H1 (cell line): ENCODE measurements around the gene SRGAP2C. TPM values are rescaled to one million over a fixed set of nuclear protein-coding genes. Genes with fewer than 3 reads are reported as not detected.
"Not testable (repeated sequence)": the region's sequence is repeated elsewhere in the genome, so short reads cannot be mapped to it uniquely, and the experiment has no call there.

Experiments used
- CTCF ChIA-PET: fragments of 300-600 bp; sonication (Branson Sonifier 250); formaldehyde crosslinking; loops from one replicate; lab custom pipeline; 2021; ENCODE audit not compliant: partially characterized antibody; lab: Charles Lee
- POLR2A ChIA-PET: fragments of 300-600 bp; sonication (Branson Sonifier 250); formaldehyde crosslinking; loops from one replicate; lab custom pipeline; 2021; ENCODE audit warnings: inconsistent platforms; ENCODE audit not compliant: partially characterized antibody; lab: Charles Lee
- DNase-seq, 2 experiments: peaks; one replicate each; pipeline versions ENCODE4 v3.0.0 to v3.0.0-alpha.2; 2010 to 2022; ENCODE audit warnings: low spot score in 2 of 2, low read depth in 1 of 2, mixed read lengths in 1 of 2
- FAIRE-seq: peaks from 2 replicates; lab custom pipeline; 2011; peaks lifted over from hg19 to GRCh38; lab: Jason Lieb, UNC
- H2AFZ ChIP-seq: 2 replicates; pipeline ENCODE4 v1.8.1; 2012; ENCODE audit warnings: low read length, inconsistent platforms
- H2AK5ac ChIP-seq: 2 replicates; pipeline ENCODE4 v1.6.1; 2013; ENCODE audit warnings: low read depth, low read length
- H2BK120ac ChIP-seq: replicated peaks from 2 replicates; pipeline ENCODE3; 2013; ENCODE audit warnings: low read depth, low read length, inconsistent platforms
- H2BK12ac ChIP-seq: 2 replicates; pipeline ENCODE4 v1.6.1; 2013; ENCODE audit warnings: low read depth, low read length
- H2BK15ac ChIP-seq: 2 replicates; pipeline ENCODE4 v1.6.1; 2013; ENCODE audit warnings: low read length
- H2BK20ac ChIP-seq: 2 replicates; pipeline ENCODE4 v1.6.1; 2013; ENCODE audit warnings: low read length
- H2BK5ac ChIP-seq: 2 replicates; pipeline ENCODE4 v1.6.1; 2013; ENCODE audit warnings: low read depth, low read length
- H3K14ac ChIP-seq: 2 replicates; pipeline ENCODE4 v1.6.1; 2013; ENCODE audit warnings: inconsistent platforms; ENCODE audit not compliant: insufficient read length
- H3K18ac ChIP-seq: 2 replicates; pipeline ENCODE4 v1.6.1; 2013; ENCODE audit warnings: low read length; ENCODE audit errors: extremely low read depth
- H3K23ac ChIP-seq: 2 replicates; pipeline ENCODE4 v1.6.1; 2013; ENCODE audit warnings: inconsistent platforms; ENCODE audit not compliant: insufficient read length
- H3K23me2 ChIP-seq: 2 replicates; pipeline ENCODE4 v1.6.1; 2013; ENCODE audit warnings: low read depth, low read length
- H3K27ac ChIP-seq: 2 replicates; pipeline ENCODE4 v1.6.1; 2011; ENCODE audit warnings: low read depth, low read length, inconsistent platforms
- H3K27me3 ChIP-seq, 4 experiments: replicated peaks in 1 of 4; 1 replicate in 1 of 4; 2 replicates in 3 of 4; pipeline versions ENCODE4 v1.6.1 to v1.8.1; 2011 to 2013; ENCODE audit warnings: low read length in 3 of 4, mild to moderate bottlenecking in 3 of 4, inconsistent platforms in 2 of 4, mixed read lengths in 2 of 4, moderate library complexity in 1 of 4; ENCODE audit not compliant: control insufficient read depth in 3 of 4, insufficient read depth in 3 of 4; ENCODE audit errors: extremely low read depth in 1 of 4
- H3K36me3 ChIP-seq, 4 experiments: 2 replicates each; pipeline versions ENCODE4 v1.6.1 to v1.8.1; 2011 to 2013; ENCODE audit warnings: mild to moderate bottlenecking in 4 of 4, low read length in 3 of 4, moderate library complexity in 2 of 4, control low read depth in 1 of 4, inconsistent platforms in 1 of 4; ENCODE audit not compliant: insufficient read depth in 4 of 4, control insufficient read depth in 2 of 4
- H3K4ac ChIP-seq: replicated peaks from 2 replicates; pipeline ENCODE3; 2013; ENCODE audit warnings: low read length, low read depth, mixed read lengths, inconsistent platforms; ENCODE audit not compliant: insufficient read length
- H3K4me1 ChIP-seq, 4 experiments: replicated peaks in 1 of 4; 1 replicate in 1 of 4; 2 replicates in 3 of 4; pipeline versions ENCODE4 v1.6.1 to v1.8.1; 2011 to 2013; ENCODE audit warnings: low read length in 3 of 4, inconsistent platforms in 2 of 4, mixed read lengths in 1 of 4; ENCODE audit not compliant: insufficient read depth in 4 of 4, control insufficient read depth in 3 of 4
- H3K4me2 ChIP-seq, 2 experiments: 2 replicates each; pipeline versions ENCODE4 v1.6.1 to v1.8.1; 2011 to 2013; ENCODE audit warnings: low read depth in 2 of 2, low read length in 2 of 2, control low read depth in 1 of 2, inconsistent platforms in 1 of 2, mild to moderate bottlenecking in 1 of 2; ENCODE audit not compliant: insufficient read depth in 1 of 2
- H3K4me3 ChIP-seq, 4 experiments: fragments of 200-600, 300-600 bp in 1 of 4; sonication (generic), shearing (Covaris generic), sonication (Bioruptor Twin) in 1 of 4; 2 replicates each; pipeline versions ENCODE4 v1.5.1 to v1.8.1; 2011 to 2016; ENCODE audit warnings: low read length in 4 of 4, low read depth in 3 of 4, control low read depth in 2 of 4, inconsistent platforms in 2 of 4, mild to moderate bottlenecking in 2 of 4, mixed read lengths in 1 of 4, moderate library complexity in 1 of 4; ENCODE audit not compliant: insufficient read depth in 2 of 4; ENCODE audit errors: extremely low read depth in 1 of 4
- H3K56ac ChIP-seq: replicated peaks from 2 replicates; pipeline ENCODE3; 2013; ENCODE audit warnings: low read depth, mild to moderate bottlenecking, mixed read lengths, low read length, inconsistent platforms; ENCODE audit not compliant: insufficient read length
- H3K79me1 ChIP-seq: 2 replicates; pipeline ENCODE4 v1.6.1; 2013; ENCODE audit warnings: low read depth, low read length, control low read depth
- H3K79me2 ChIP-seq, 2 experiments: 2 replicates each; pipeline versions ENCODE4 v1.6.1 to v1.8.1; 2012 to 2013; ENCODE audit warnings: low read length in 2 of 2, mild to moderate bottlenecking in 2 of 2, inconsistent platforms in 1 of 2; ENCODE audit not compliant: insufficient read depth in 2 of 2, control insufficient read depth in 1 of 2
- H3K9ac ChIP-seq, 4 experiments: replicated peaks in 1 of 4; 1 replicate in 1 of 4; 2 replicates in 3 of 4; pipeline versions ENCODE4 v1.6.1 to v1.8.1; 2011 to 2013; ENCODE audit warnings: low read depth in 3 of 4, low read length in 3 of 4, control low read depth in 2 of 4, mild to moderate bottlenecking in 2 of 4, moderate library complexity in 2 of 4, inconsistent platforms in 1 of 4; ENCODE audit errors: extremely low read depth in 1 of 4
- H3K9me3 ChIP-seq, 2 experiments: 2 replicates each; pipeline versions ENCODE4 v1.6.1 to v1.8.1; 2012 to 2013; ENCODE audit warnings: mild to moderate bottlenecking in 2 of 2, moderate library complexity in 2 of 2, control low read depth in 1 of 2, inconsistent platforms in 1 of 2, low read depth in 1 of 2, low read length in 1 of 2, mixed read lengths in 1 of 2; ENCODE audit not compliant: insufficient read depth in 2 of 2
- H4K20me1 ChIP-seq, 2 experiments: replicated peaks in 1 of 2; 2 replicates each; pipeline versions ENCODE3 to v1.8.1; 2011 to 2013; ENCODE audit warnings: inconsistent platforms in 2 of 2, low read length in 2 of 2, mild to moderate bottlenecking in 1 of 2; ENCODE audit not compliant: insufficient read depth in 2 of 2, control insufficient read depth in 1 of 2
- H4K5ac ChIP-seq: 2 replicates; pipeline ENCODE4 v1.6.1; 2013; ENCODE audit warnings: low read length, low read depth, mixed read lengths, inconsistent platforms; ENCODE audit not compliant: insufficient read length
- H4K8ac ChIP-seq: 2 replicates; pipeline ENCODE4 v1.8.0; 2013; ENCODE audit warnings: mild to moderate bottlenecking, moderate library complexity, low read length, inconsistent platforms; ENCODE audit not compliant: insufficient read depth; ENCODE audit errors: extremely low read depth
- H4K91ac ChIP-seq: replicated peaks from 2 replicates; pipeline ENCODE3; 2013; ENCODE audit warnings: low read length, mixed read lengths, inconsistent platforms; ENCODE audit not compliant: insufficient read length
- WGBS, 2 experiments: shearing (Covaris generic) in 1 of 2; methylation state at CpG; one replicate each; pipeline versions ENCODE4 v1.1.6 to v1.1.7; 2013 to 2015; ENCODE audit warnings: low lambda C conversion rate in 2 of 2, mixed read lengths in 2 of 2, inconsistent platforms in 1 of 2, low coverage in 1 of 2, missing lambda C conversion rate in 1 of 2; ENCODE audit not compliant: insufficient replicate concordance in 2 of 2, insufficient coverage in 1 of 2, insufficient read length in 1 of 2; ENCODE audit errors: extremely low coverage in 1 of 2, missing lambda C conversion rate in 1 of 2; 5-methylcytosine and 5-hydroxymethylcytosine counted together
- polyA plus RNA-seq, 7 experiments: library from polyadenylated mRNA; depleted of rRNA in 3 of 7; stranded (reverse) in 5 of 7; unstranded in 2 of 7; fragments of >200 nt in 5 of 7; fragments of 200-250 nt in 2 of 7; gene quantifications; 1 replicate in 5 of 7; 2 replicates in 1 of 7; 4 replicates in 1 of 7; pipeline versions ENCODE4 v1.2.1 to v1.2.3, GENCODE V29; 2011 to 2013; ENCODE audit warnings: missing spikeins in 2 of 7, mixed read lengths in 2 of 7
- total RNA-seq: library from RNA; stranded (reverse); fragmentation: NEBNext Ultra II Directional; extraction: Animal tissue kit (Norgen Biotek cat#: 25700); gene quantifications from 2 replicates; pipeline ENCODE4 v1.2.1, GENCODE V29; 2021

Gene SRGAP2C
- total and polyA plus RNA-seq, 2 of the 8 experiments (the other 6 are each of a cell fraction or from before 2014, with no cell fraction given) = 2.5 to 25.2 TPM

- POLR2A ChIA-PET, H3K36me3 ChIP-seq, CTCF ChIA-PET, H2BK12ac ChIP-seq, H2BK120ac ChIP-seq, H3K4me3 ChIP-seq, H3K56ac ChIP-seq, H3K4me2 ChIP-seq, H3K79me1 ChIP-seq, H4K8ac ChIP-seq, H2BK5ac ChIP-seq, H2AK5ac ChIP-seq, H2BK15ac ChIP-seq, H3K18ac ChIP-seq, H3K9ac ChIP-seq, H3K23ac ChIP-seq, H3K23me2 ChIP-seq, H3K14ac ChIP-seq, FAIRE-seq, H4K5ac ChIP-seq, H3K27ac ChIP-seq, H3K4me1 ChIP-seq, H3K9me3 ChIP-seq, H3K27me3 ChIP-seq, H3K79me2 ChIP-seq, H3K4ac ChIP-seq, H2AFZ ChIP-seq, H4K91ac ChIP-seq, DNase-seq, H2BK20ac ChIP-seq, H4K20me1 ChIP-seq: not testable (repeated sequence)
- 86% methylated on average over 1 of the region's 11 CpGs; no CpG with 5 or more reads in 1 of the 2 experiments for WGBS, 2 experiments
These were observed 108.8 kb downstream of the SRGAP2C start for GRCh38 chr1:121293263-121294204.

- H2AK5ac ChIP-seq, POLR2A ChIA-PET, H3K4me1 ChIP-seq, H3K27ac ChIP-seq, H2BK20ac ChIP-seq, H3K9me3 ChIP-seq, H4K8ac ChIP-seq, H2BK15ac ChIP-seq, H2BK5ac ChIP-seq, H4K20me1 ChIP-seq, H3K23ac ChIP-seq, H3K56ac ChIP-seq, H3K4me2 ChIP-seq, CTCF ChIA-PET, H3K27me3 ChIP-seq, H2AFZ ChIP-seq, FAIRE-seq, H3K9ac ChIP-seq, H3K79me1 ChIP-seq, H4K5ac ChIP-seq, H3K36me3 ChIP-seq, H3K14ac ChIP-seq, DNase-seq, H3K4me3 ChIP-seq, H3K18ac ChIP-seq, H3K79me2 ChIP-seq, H2BK12ac ChIP-seq, H4K91ac ChIP-seq, H3K23me2 ChIP-seq, H2BK120ac ChIP-seq, H3K4ac ChIP-seq: not testable (repeated sequence)
- WGBS, 2 experiments = no CpG with 5 or more reads among the region's 2 CpGs
These were observed 109.4 kb downstream of the SRGAP2C start for GRCh38 chr1:121294205-121294570.
